HG03159 (cell line): ENCODE data around the gene SUCLG2.
"Not testable (repeated sequence)": the region's sequence is repeated elsewhere in the genome, so short reads cannot be mapped to it uniquely, and the experiment has no call there.

Source experiments
- ATAC-seq: cut with Tn5 transposase; IDR thresholded peaks from one replicate; pipeline ENCODE4 v1.9.1; 2021; ENCODE audit warnings: mild to moderate bottlenecking, moderate library complexity; ENCODE audit not compliant: unreplicated experiment

Gene SUCLG2

GRCh38 chr3:67614195-67614594 is 40.2 kb downstream of the SUCLG2 start:
- no peak for ATAC-seq

GRCh38 chr3:67610458-67610857 is 44.0 kb downstream of the SUCLG2 start:
- no peak for ATAC-seq

- ATAC-seq, result no peak
Measured at GRCh38 chr3:67609709-67610108, 44.7 kb downstream of the SUCLG2 start.

- no peak for ATAC-seq
Measured at GRCh38 chr3:67608034-67608433, 46.4 kb downstream of the SUCLG2 start.

GRCh38 chr3:67605377-67605776 is 49.0 kb downstream of the SUCLG2 start:
- no peak for ATAC-seq

- ATAC-seq, result no peak
Measured at GRCh38 chr3:67602816-67603215, 51.6 kb downstream of the SUCLG2 start.

- no peak for ATAC-seq
Measured at GRCh38 chr3:67601919-67602608, 52.3 kb downstream of the SUCLG2 start.

- no peak for ATAC-seq
Measured at GRCh38 chr3:67601385-67601784, 53.0 kb downstream of the SUCLG2 start.

GRCh38 chr3:67599821-67600220 is 54.6 kb downstream of the SUCLG2 start:
- ATAC-seq, result no peak

GRCh38 chr3:67598814-67599556 is 55.4 kb downstream of the SUCLG2 start:
- no peak for ATAC-seq

- ATAC-seq, result no peak
Measured at GRCh38 chr3:67595424-67595823, 59.0 kb downstream of the SUCLG2 start.

GRCh38 chr3:67593761-67594234 is 60.6 kb downstream of the SUCLG2 start:
- ATAC-seq, result no peak

GRCh38 chr3:67592057-67592456 is 62.4 kb downstream of the SUCLG2 start:
- no peak for ATAC-seq

GRCh38 chr3:67587811-67588210 is 66.6 kb downstream of the SUCLG2 start:
- no peak for ATAC-seq

- ATAC-seq, result no peak
Measured at GRCh38 chr3:67587301-67587700, 67.1 kb downstream of the SUCLG2 start.

GRCh38 chr3:67584608-67585007 is 69.8 kb downstream of the SUCLG2 start:
- not testable (repeated sequence) for ATAC-seq

- ATAC-seq, result no peak
Measured at GRCh38 chr3:67580430-67581000, 73.9 kb downstream of the SUCLG2 start.

GRCh38 chr3:67578416-67578815 is 76.0 kb downstream of the SUCLG2 start:
- ATAC-seq, result no peak

GRCh38 chr3:67576441-67576840 is 78.0 kb downstream of the SUCLG2 start:
- no peak for ATAC-seq

- no peak for ATAC-seq
Measured at GRCh38 chr3:67569324-67569723, 85.1 kb downstream of the SUCLG2 start.

- no peak for ATAC-seq
Measured at GRCh38 chr3:67567893-67568292, 86.5 kb downstream of the SUCLG2 start.

GRCh38 chr3:67564973-67565372 is 89.4 kb downstream of the SUCLG2 start:
- no peak for ATAC-seq
